Liver (tissue), 9 donors: Measurements from ENCODE around the gene GBGT1. TPM values are rescaled to one million over a fixed set of nuclear protein-coding genes. Genes with fewer than 3 reads are reported as not detected.

Source experiments
- DNase-seq: peaks from one replicate; pipeline ENCODE4 v3.0.0-alpha.2; 2017; ENCODE audit warnings: low spot score
- H3K27ac ChIP-seq, 2 donors: one replicate each; pipeline ENCODE4 v1.7.0; 2013; ENCODE audit warnings: inconsistent platforms in 2 of 2, low read length in 2 of 2, control low read depth in 1 of 2, low read depth in 1 of 2, mild to moderate bottlenecking in 1 of 2
- H3K27me3 ChIP-seq, 4 donors: one replicate each; pipeline versions ENCODE4 v1.6.1 to v1.7.0; 2013; ENCODE audit warnings: low read length in 3 of 4, inconsistent platforms in 1 of 4, mild to moderate bottlenecking in 1 of 4, moderate library complexity in 1 of 4; ENCODE audit not compliant: control insufficient read depth in 4 of 4, insufficient read depth in 4 of 4
- H3K36me3 ChIP-seq, 4 donors: one replicate each; pipeline versions ENCODE4 v1.6.1 to v1.7.0; 2013; ENCODE audit warnings: low read length in 3 of 4, mild to moderate bottlenecking in 3 of 4, low read depth in 1 of 4, moderate library complexity in 1 of 4; ENCODE audit not compliant: control insufficient read depth in 4 of 4, insufficient read depth in 3 of 4
- H3K4me1 ChIP-seq, 4 donors: one replicate each; pipeline versions ENCODE4 v1.6.1 to v1.7.0; 2013; ENCODE audit warnings: low read length in 3 of 4, mild to moderate bottlenecking in 3 of 4, moderate library complexity in 1 of 4; ENCODE audit not compliant: control insufficient read depth in 4 of 4, insufficient read depth in 4 of 4
- H3K4me3 ChIP-seq, 3 donors: one replicate each; pipeline versions ENCODE4 v1.6.1 to v1.7.0; 2013; ENCODE audit warnings: low read length in 3 of 3, control low read depth in 1 of 3, low read depth in 1 of 3, mild to moderate bottlenecking in 1 of 3
- H3K9ac ChIP-seq, 2 donors: one replicate each; pipeline ENCODE4 v1.7.0; 2013; ENCODE audit warnings: low read length in 2 of 2, mild to moderate bottlenecking in 2 of 2, moderate library complexity in 2 of 2, control low read depth in 1 of 2, low read depth in 1 of 2
- H3K9me3 ChIP-seq, 4 donors: one replicate each; pipeline versions ENCODE4 v1.6.1 to v1.7.0; 2013; ENCODE audit warnings: low read length in 3 of 4; ENCODE audit not compliant: control insufficient read depth in 4 of 4
- EGR1 ChIP-seq, 2 donors: IDR thresholded peaks; 2 replicates each; pipeline ENCODE4 v1.6.1; 2016 to 2018; ENCODE audit warnings: antibody characterized with exemption in 2 of 2, low read depth in 2 of 2
- FOXA2 ChIP-seq: IDR thresholded peaks from 2 replicates; pipeline ENCODE4 v1.6.1; 2016; ENCODE audit warnings: antibody characterized with exemption
- GABPA ChIP-seq, 2 donors: IDR thresholded peaks in 1 of 2; conservative IDR thresholded peaks in 1 of 2; 2 replicates each; pipeline ENCODE4 v1.6.1; 2016; ENCODE audit warnings: antibody characterized with exemption in 2 of 2, mild to moderate bottlenecking in 1 of 2, moderate library complexity in 1 of 2
- HNF4A ChIP-seq, 2 donors: conservative IDR thresholded peaks; 2 replicates each; pipeline ENCODE4 v1.6.1; 2016; ENCODE audit warnings: antibody characterized with exemption in 2 of 2, mild to moderate bottlenecking in 2 of 2
- HNF4G ChIP-seq: IDR thresholded peaks from 2 replicates; pipeline ENCODE4 v1.6.1; 2016; ENCODE audit warnings: antibody characterized with exemption
- JUND ChIP-seq, 2 donors: IDR thresholded peaks; 2 replicates each; pipeline ENCODE4 v1.6.1; 2016; ENCODE audit warnings: antibody characterized with exemption in 2 of 2
- NR2F2 ChIP-seq: IDR thresholded peaks from 2 replicates; pipeline ENCODE4 v1.6.1; 2016; ENCODE audit warnings: antibody characterized with exemption
- RAD21 ChIP-seq, 2 donors: IDR thresholded peaks; 2 replicates each; pipeline ENCODE4 v1.6.1; 2016; ENCODE audit warnings: antibody characterized with exemption in 2 of 2, mild to moderate bottlenecking in 2 of 2
- RXRA ChIP-seq, 2 donors: IDR thresholded peaks; 2 replicates each; pipeline ENCODE4 v1.6.1; 2017 to 2018; ENCODE audit warnings: antibody characterized with exemption in 2 of 2, mild to moderate bottlenecking in 1 of 2
- SP1 ChIP-seq: IDR thresholded peaks from 2 replicates; pipeline ENCODE4 v1.6.1; 2018; ENCODE audit warnings: antibody characterized with exemption, mild to moderate bottlenecking
- TAF1 ChIP-seq: conservative IDR thresholded peaks from 2 replicates; pipeline ENCODE4 v1.6.1; 2016; ENCODE audit warnings: antibody characterized with exemption, mild to moderate bottlenecking
- WGBS: extraction: QIAGEN DNeasy Blood & Tissue Kit; methylation state at CpG from one replicate; pipeline ENCODE4 v1.1.7; 2013; 5-methylcytosine and 5-hydroxymethylcytosine counted together
- polyA plus RNA-seq, 2 donors: library from polyadenylated mRNA; stranded (reverse) in 1 of 2; unstranded in 1 of 2; fragments of 200-250 nt in 1 of 2; fragments of >200 nt in 1 of 2; fragmentation: Nextera tagmentation in 1 of 2; extraction: Ambion mirVana in 1 of 2; gene quantifications; one replicate each; pipeline versions ENCODE4 v1.2.1 to v1.2.3, GENCODE V29; 2013 to 2015
- total RNA-seq, 2 donors: library from RNA; depleted of rRNA; stranded (reverse); fragments of >200 nt; gene quantifications; one replicate each; pipeline ENCODE4 v1.2.3, GENCODE V29; 2014
- TF ChIP-seq, protein P1 (sequence below): IDR thresholded peaks from 2 replicates; pipeline ENCODE4 v1.6.1; 2016; ENCODE audit warnings: antibody characterized with exemption
- TF ChIP-seq, protein P2 (sequence below): IDR thresholded peaks from 2 replicates; pipeline ENCODE4 v1.6.1; 2016; ENCODE audit warnings: antibody characterized with exemption, mild to moderate bottlenecking
- TF ChIP-seq, protein P3 (sequence below): IDR thresholded peaks from 2 replicates; pipeline ENCODE4 v1.6.1; 2016; ENCODE audit warnings: antibody characterized with exemption
- TF ChIP-seq, protein P4 (sequence below): IDR thresholded peaks from 2 replicates; pipeline ENCODE4 v1.6.1; 2016; ENCODE audit warnings: antibody characterized with exemption
- donor health status: healthy.
- donor health status: healthy.
- donor health status: healthy.
- donor health status: healthy.
- donor health status: healthy.

The GBGT1 gene
- total and polyA plus RNA-seq, 4 donors, result 0.33 to 25.7 (median 2.3) TPM

DNA sequence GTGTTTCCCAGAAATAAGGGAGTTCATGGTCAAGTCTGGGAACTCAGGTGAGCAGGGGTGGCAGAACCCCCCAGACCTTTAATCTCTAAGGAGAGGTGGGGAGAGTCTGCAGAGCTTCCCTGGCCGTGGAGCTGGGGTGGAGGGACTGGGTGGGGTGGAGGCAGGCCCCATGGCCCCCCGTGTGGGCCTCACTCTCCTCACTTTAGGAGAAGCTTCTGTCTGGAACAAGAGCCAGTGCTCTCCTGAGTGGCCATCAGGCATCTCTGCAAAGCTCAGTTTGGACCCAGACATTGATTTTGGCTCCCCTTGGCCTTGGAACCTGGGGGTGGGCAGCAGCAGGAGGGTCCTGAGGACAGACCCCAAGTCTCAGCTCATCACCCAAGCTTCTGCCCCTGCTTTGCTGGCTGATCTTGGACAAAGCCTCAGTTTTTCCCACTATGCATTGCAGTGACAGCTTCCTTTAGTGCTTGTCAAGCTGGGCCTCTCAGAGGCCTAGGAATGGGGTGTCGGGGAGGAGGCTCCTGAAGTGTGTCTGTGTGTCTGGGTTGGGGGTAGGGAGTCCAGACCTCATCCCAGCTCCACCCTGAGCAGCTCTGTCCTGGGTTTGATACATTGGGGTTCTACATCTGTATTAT, 3.5 kb upstream of the GBGT1 start:
- WGBS, result 88% methylated on average over 3 of the region's 3 CpGs
- Histone ChIP-seq H3K4me3 (no peak overlapping the region), H3K9me3 (no peaks in the 10 kb centered on the region), H3K27me3 (no peaks in the 10 kb centered on the region), H3K36me3 (no peaks in the 10 kb centered on the region), H3K9ac (no peak overlapping the region), H3K4me1 (peaks cover 2 to 13% (median 6%) of the 10 kb centered on the region in 4 donors), H3K27ac (no peak overlapping the region)
- no peak for TF ChIP-seq NR2F2
- TF ChIP-seq, protein P1, sequence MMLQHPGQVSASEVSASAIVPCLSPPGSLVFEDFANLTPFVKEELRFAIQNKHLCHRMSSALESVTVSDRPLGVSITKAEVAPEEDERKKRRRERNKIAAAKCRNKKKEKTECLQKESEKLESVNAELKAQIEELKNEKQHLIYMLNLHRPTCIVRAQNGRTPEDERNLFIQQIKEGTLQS, result no peak
- no peak for TF ChIP-seq RAD21 (IDR thresholded peaks at IDR 0.05)
- TF ChIP-seq SP1, result no peak
- TF ChIP-seq, protein P2, sequence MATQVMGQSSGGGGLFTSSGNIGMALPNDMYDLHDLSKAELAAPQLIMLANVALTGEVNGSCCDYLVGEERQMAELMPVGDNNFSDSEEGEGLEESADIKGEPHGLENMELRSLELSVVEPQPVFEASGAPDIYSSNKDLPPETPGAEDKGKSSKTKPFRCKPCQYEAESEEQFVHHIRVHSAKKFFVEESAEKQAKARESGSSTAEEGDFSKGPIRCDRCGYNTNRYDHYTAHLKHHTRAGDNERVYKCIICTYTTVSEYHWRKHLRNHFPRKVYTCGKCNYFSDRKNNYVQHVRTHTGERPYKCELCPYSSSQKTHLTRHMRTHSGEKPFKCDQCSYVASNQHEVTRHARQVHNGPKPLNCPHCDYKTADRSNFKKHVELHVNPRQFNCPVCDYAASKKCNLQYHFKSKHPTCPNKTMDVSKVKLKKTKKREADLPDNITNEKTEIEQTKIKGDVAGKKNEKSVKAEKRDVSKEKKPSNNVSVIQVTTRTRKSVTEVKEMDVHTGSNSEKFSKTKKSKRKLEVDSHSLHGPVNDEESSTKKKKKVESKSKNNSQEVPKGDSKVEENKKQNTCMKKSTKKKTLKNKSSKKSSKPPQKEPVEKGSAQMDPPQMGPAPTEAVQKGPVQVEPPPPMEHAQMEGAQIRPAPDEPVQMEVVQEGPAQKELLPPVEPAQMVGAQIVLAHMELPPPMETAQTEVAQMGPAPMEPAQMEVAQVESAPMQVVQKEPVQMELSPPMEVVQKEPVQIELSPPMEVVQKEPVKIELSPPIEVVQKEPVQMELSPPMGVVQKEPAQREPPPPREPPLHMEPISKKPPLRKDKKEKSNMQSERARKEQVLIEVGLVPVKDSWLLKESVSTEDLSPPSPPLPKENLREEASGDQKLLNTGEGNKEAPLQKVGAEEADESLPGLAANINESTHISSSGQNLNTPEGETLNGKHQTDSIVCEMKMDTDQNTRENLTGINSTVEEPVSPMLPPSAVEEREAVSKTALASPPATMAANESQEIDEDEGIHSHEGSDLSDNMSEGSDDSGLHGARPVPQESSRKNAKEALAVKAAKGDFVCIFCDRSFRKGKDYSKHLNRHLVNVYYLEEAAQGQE, result no peak
- no peak for TF ChIP-seq TAF1
- TF ChIP-seq, protein P3, sequence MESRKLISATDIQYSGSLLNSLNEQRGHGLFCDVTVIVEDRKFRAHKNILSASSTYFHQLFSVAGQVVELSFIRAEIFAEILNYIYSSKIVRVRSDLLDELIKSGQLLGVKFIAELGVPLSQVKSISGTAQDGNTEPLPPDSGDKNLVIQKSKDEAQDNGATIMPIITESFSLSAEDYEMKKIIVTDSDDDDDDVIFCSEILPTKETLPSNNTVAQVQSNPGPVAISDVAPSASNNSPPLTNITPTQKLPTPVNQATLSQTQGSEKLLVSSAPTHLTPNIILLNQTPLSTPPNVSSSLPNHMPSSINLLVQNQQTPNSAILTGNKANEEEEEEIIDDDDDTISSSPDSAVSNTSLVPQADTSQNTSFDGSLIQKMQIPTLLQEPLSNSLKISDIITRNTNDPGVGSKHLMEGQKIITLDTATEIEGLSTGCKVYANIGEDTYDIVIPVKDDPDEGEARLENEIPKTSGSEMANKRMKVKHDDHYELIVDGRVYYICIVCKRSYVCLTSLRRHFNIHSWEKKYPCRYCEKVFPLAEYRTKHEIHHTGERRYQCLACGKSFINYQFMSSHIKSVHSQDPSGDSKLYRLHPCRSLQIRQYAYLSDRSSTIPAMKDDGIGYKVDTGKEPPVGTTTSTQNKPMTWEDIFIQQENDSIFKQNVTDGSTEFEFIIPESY, result no peak
- TF ChIP-seq, protein P4, sequence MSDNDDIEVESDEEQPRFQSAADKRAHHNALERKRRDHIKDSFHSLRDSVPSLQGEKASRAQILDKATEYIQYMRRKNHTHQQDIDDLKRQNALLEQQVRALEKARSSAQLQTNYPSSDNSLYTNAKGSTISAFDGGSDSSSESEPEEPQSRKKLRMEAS, result no peak
- TF ChIP-seq GABPA (IDR thresholded peaks at IDR 0.05 in 1 of 2, conservative IDR thresholded peaks at IDR 0.05 in 1 of 2), result no peak
- TF ChIP-seq EGR1 (IDR thresholded peaks at IDR 0.05; ENCODE audit: low read depth in 2 of 2), result no peak
- TF ChIP-seq JUND (IDR thresholded peaks at IDR 0.05), result no peak
- TF ChIP-seq HNF4A (conservative IDR thresholded peaks at IDR 0.05), result no peak
- TF ChIP-seq FOXA2, result no peak
- TF ChIP-seq RXRA (IDR thresholded peaks at IDR 0.05), result no peak
- no peak for DNase-seq

DNA sequence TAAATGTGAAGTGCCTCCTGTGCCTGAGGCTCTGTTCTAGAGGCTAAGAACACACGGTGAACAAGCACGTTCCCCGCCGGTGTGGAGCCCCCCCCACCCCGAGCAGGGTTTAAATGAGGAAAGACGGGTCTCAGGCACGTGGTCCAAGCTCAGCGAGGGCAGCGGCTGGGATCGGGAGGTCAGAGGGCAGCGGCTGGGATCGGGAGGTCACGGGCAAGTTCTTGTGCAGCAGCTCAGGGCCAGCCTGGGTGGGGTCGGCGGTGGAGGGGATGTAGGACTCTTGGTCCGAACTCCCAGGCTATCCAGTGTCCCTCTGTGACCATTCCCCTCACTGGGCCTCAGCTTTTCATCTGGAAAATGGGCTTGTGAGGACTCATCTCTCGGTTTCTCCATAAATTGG, 2.7 kb upstream of the GBGT1 start:
- WGBS, result 71% methylated on average over 17 of the region's 17 CpGs
- Histone ChIP-seq H3K4me3 (no peak overlapping the region), H3K9ac (no peak overlapping the region), H3K27me3 (no peaks in the 10 kb centered on the region), H3K9me3 (no peaks in the 10 kb centered on the region), H3K27ac (no peak overlapping the region), H3K36me3 (no peaks in the 10 kb centered on the region), H3K4me1 (peaks cover 2 to 13% (median 6%) of the 10 kb centered on the region in 4 donors)
- no peak for TF ChIP-seq RXRA (IDR thresholded peaks at IDR 0.05)
- TF ChIP-seq GABPA (IDR thresholded peaks at IDR 0.05 in 1 of 2, conservative IDR thresholded peaks at IDR 0.05 in 1 of 2), result no peak
- TF ChIP-seq, protein P2, result no peak
- no peak for TF ChIP-seq HNF4G
- TF ChIP-seq TAF1, result no peak
- no peak for DNase-seq
